Measurements from ENCODE around the gene PCDHB9. TPM values are rescaled to one million over a fixed set of nuclear protein-coding genes. Genes with fewer than 3 reads are reported as not detected.
"Not testable (repeated sequence)": the region's sequence is repeated elsewhere in the genome, so short reads cannot be mapped to it uniquely, and the experiment has no call there.

PCDHB9 gene
- total and polyA plus RNA-seq, 5 donors from 2014 or later, result 0.07 TPM; not detected in 4

DNA sequence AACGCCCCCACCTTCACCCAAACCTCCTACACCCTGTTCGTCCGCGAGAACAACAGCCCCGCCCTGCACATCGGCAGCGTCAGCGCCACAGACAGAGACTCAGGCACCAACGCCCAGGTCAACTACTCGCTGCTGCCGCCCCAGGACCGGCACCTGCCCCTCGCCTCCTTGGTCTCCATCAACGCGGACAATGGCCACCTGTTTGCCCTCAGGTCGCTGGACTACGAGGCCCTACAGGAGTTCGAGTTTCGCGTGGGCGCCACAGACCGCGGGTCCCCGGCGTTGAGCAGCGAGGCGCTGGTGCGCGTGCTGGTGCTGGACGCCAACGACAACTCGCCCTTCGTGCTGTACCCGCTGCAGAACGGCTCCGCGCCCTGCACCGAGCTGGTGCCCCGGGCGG lies 37.9 kb downstream of the PCDHB9 start:
- H3K4me1 ChIP-seq (ENCODE audit: control insufficient read depth, insufficient read depth, low read length, poor library complexity, severe bottlenecking); H3K4me1 Mint-ChIP-seq; ATAC-seq (ENCODE audit: low read depth in 2 of 2); H3K27me3 ChIP-seq (ENCODE audit: control insufficient read depth, insufficient read depth, low read length); H3K36me3 Mint-ChIP-seq; H3K36me3 ChIP-seq (ENCODE audit: control insufficient read depth, insufficient read depth, low read length); H3K4me3 ChIP-seq (ENCODE audit: low read depth, low read length); H3K27ac ChIP-seq (ENCODE audit: insufficient read depth, low read length, poor library complexity, severe bottlenecking); H3K27ac Mint-ChIP-seq; DNase-seq; H3K4me3 Mint-ChIP-seq: not testable (repeated sequence)
- Mint-ChIP-seq H3K27me3 (peaks cover 18% of the 10 kb centered on the region), H3K9me3 (peaks cover 0 to 25% (median 3%) of the 10 kb centered on the region in 7 donors)
- H3K9me3 ChIP-seq (ENCODE audit: control insufficient read depth in 2 of 2, low read length in 2 of 2), result peaks cover 3 to 14% of the 10 kb centered on the region in 2 experiments

DNA sequence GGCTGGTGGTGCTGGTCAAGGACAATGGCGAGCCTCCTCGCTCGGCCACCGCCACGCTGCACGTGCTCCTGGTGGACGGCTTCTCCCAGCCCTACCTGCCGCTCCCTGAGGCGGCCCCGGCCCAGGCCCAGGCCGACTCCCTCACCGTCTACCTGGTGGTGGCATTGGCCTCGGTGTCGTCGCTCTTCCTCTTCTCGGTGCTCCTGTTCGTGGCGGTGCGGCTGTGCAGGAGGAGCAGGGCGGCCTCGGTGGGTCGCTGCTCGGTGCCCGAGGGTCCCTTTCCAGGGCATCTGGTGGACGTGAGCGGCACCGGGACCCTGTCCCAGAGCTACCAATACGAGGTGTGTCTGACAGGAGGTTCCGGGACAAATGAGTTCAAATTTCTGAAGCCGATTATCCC lies 38.5 kb downstream of the PCDHB9 start:
- not testable (repeated sequence) for H3K27ac Mint-ChIP-seq; ATAC-seq (ENCODE audit: low read depth in 2 of 2); H3K4me3 ChIP-seq (ENCODE audit: low read depth, low read length); H3K4me3 Mint-ChIP-seq; H3K36me3 ChIP-seq (ENCODE audit: control insufficient read depth, insufficient read depth, low read length); H3K36me3 Mint-ChIP-seq; H3K27ac ChIP-seq (ENCODE audit: insufficient read depth, low read length, poor library complexity, severe bottlenecking); H3K4me1 Mint-ChIP-seq; H3K4me1 ChIP-seq (ENCODE audit: control insufficient read depth, insufficient read depth, low read length, poor library complexity, severe bottlenecking); H3K27me3 ChIP-seq (ENCODE audit: control insufficient read depth, insufficient read depth, low read length); DNase-seq
- H3K9me3 ChIP-seq (ENCODE audit: control insufficient read depth in 2 of 2, low read length in 2 of 2), result peaks cover 3 to 17% of the 10 kb centered on the region in 2 experiments
- Mint-ChIP-seq H3K9me3 (peaks cover 0 to 20% (median 3%) of the 10 kb centered on the region in 7 donors), H3K27me3 (peaks cover 18% of the 10 kb centered on the region)

DNA sequence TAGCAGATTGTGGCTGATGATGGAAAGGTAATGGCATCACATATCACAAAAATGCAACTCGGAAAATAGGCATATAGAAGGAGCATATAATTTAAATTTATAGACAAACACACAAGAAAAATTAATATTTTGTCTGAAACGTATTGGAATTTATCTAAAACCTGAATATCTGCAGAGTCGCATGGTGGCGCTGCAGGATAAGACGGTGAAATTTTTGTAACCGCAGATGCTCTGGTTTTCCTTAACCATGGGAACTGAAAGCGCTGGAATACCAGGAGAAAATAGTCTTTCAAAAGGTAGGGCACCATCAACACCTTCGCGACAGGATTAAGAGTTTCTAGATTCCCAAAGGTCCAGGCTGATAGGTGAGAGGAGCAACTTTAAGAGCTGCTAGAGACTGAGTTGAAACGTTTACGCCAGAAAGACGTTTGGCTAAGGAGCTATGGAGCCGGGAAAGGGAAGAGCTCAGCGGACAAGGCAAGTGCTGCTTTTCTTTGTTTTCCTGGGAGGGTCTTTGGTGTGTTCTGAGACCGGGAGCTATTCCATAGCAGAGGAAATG lies 47.2 kb downstream of the PCDHB9 start:
- no peak for DNase-seq
- Mint-ChIP-seq H3K36me3 (no peaks in the 10 kb centered on the region), H3K9me3 (peaks cover 2 to 42% (median 10%) of the 10 kb centered on the region in 7 donors), H3K4me3 (no peak overlapping the region), H3K4me1 (no peaks in the 10 kb centered on the region), H3K27ac (peak overlapping the region in 1 of 3 donors; percentile 38), H3K27me3 (peaks cover 6% of the 10 kb centered on the region)
- peaks cover 6% of the 10 kb centered on the region for H3K27me3 ChIP-seq (ENCODE audit: control insufficient read depth, insufficient read depth, low read length)
- peaks cover 22 to 36% of the 10 kb centered on the region in 2 experiments for H3K9me3 ChIP-seq (ENCODE audit: control insufficient read depth in 2 of 2, low read length in 2 of 2)
- H3K4me1 ChIP-seq (ENCODE audit: control insufficient read depth, insufficient read depth, low read length, poor library complexity, severe bottlenecking), result no peaks in the 10 kb centered on the region
- no peak overlapping the region for H3K4me3 ChIP-seq (ENCODE audit: low read depth, low read length)
- no peaks in the 10 kb centered on the region for H3K36me3 ChIP-seq (ENCODE audit: control insufficient read depth, insufficient read depth, low read length)
- ATAC-seq (ENCODE audit: low read depth in 2 of 2), result no peak
- H3K27ac ChIP-seq (ENCODE audit: insufficient read depth, low read length, poor library complexity, severe bottlenecking), result no peak overlapping the region

DNA sequence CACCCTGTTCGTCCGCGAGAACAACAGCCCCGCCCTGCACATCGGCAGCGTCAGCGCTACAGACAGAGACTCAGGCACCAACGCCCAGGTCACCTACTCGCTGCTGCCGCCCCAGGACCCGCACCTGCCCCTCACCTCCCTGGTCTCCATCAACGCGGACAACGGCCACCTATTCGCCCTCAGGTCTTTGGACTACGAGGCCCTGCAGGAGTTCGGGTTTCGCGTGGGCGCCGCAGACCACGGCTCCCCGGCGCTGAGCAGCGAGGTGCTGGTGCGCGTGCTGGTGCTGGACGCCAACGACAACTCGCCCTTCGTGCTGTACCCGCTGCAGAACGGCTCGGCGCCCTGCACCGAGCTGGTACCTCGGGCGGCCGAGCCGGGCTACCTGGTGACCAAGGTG lies 49.0 kb downstream of the PCDHB9 start:
- H3K27ac ChIP-seq (ENCODE audit: insufficient read depth, low read length, poor library complexity, severe bottlenecking); H3K4me3 Mint-ChIP-seq: not testable (repeated sequence)

DNA sequence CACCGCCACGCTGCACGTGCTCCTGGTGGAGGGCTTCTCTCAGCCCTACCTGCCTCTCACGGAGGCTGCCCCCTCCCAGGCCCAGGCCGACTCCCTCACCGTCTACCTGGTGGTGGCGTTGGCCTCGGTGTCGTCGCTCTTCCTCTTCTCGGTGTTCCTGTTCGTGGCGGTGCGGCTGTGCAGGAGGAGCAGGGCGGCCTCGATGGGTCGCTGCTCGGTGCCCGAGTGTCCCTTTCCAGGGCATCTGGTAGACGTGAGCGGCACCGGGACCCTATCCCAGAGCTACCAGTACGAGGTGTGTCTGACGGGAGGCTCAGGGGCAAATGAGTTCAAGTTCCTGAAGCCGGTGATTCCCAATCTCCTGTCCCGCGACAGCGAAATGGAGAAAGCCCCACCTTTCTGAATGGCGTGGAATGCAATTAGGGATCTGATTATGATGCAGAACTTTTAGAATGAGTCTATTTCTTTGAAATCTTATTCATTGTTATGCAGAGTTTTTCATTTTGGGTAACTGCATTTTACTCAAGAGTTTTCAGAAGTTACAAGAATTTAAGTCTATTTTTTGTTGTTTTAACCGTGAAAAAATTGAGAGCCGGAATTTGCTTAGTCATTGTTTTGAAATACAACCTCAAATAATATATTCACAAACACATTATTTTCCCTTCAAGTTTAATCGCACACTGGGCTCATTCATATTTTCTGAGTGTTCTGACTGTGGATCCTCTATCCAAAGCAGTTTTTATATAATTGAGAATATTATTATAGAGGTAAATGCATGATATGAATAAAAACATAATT lies 49.8 kb downstream of the PCDHB9 start:
- DNase-seq (no peak), ATAC-seq (ENCODE audit: low read depth in 2 of 2) (no peak)
- Mint-ChIP-seq H3K9me3 (peaks cover 2 to 55% (median 12%) of the 10 kb centered on the region in 7 donors), H3K4me1 (no peaks in the 10 kb centered on the region), H3K27me3 (peaks cover 6% of the 10 kb centered on the region), H3K27ac (no peak overlapping the region), H3K36me3 (no peaks in the 10 kb centered on the region), H3K4me3 (no peak overlapping the region)
- peaks cover 26 to 58% of the 10 kb centered on the region in 2 experiments for H3K9me3 ChIP-seq (ENCODE audit: control insufficient read depth in 2 of 2, low read length in 2 of 2)
- no peak overlapping the region for H3K4me3 ChIP-seq (ENCODE audit: low read depth, low read length)
- no peaks in the 10 kb centered on the region for H3K36me3 ChIP-seq (ENCODE audit: control insufficient read depth, insufficient read depth, low read length)
- no peaks in the 10 kb centered on the region for H3K4me1 ChIP-seq (ENCODE audit: control insufficient read depth, insufficient read depth, low read length, poor library complexity, severe bottlenecking)
- H3K27ac ChIP-seq (ENCODE audit: insufficient read depth, low read length, poor library complexity, severe bottlenecking), result no peak overlapping the region
- peaks cover 12% of the 10 kb centered on the region for H3K27me3 ChIP-seq (ENCODE audit: control insufficient read depth, insufficient read depth, low read length)

More for the DNA sequence above, 49.0 kb downstream of the PCDHB9 start:
- H3K36me3 ChIP-seq (ENCODE audit: control insufficient read depth, insufficient read depth, low read length); H3K4me1 ChIP-seq (ENCODE audit: control insufficient read depth, insufficient read depth, low read length, poor library complexity, severe bottlenecking); H3K4me3 ChIP-seq (ENCODE audit: low read depth, low read length); H3K36me3 Mint-ChIP-seq; H3K27ac Mint-ChIP-seq; H3K27me3 Mint-ChIP-seq; H3K4me1 Mint-ChIP-seq; DNase-seq; ATAC-seq (ENCODE audit: low read depth in 2 of 2): not testable (repeated sequence)
- peaks cover 25 to 51% of the 10 kb centered on the region in 2 experiments for H3K9me3 ChIP-seq (ENCODE audit: control insufficient read depth in 2 of 2, low read length in 2 of 2)
- peaks cover 2 to 58% (median 12%) of the 10 kb centered on the region in 7 donors for H3K9me3 Mint-ChIP-seq
- H3K27me3 ChIP-seq (ENCODE audit: control insufficient read depth, insufficient read depth, low read length), result peaks cover 12% of the 10 kb centered on the region

Other genes starting within 250 kb of the PCDHB9 start
Only the 30 nearest of the 37 such genes appear.
- gene PCDHB1, start 135.8 kb upstream of the PCDHB9 start, total RNA-seq, result not detected
- gene PCDHB1, start 135.8 kb upstream of the PCDHB9 start, polyA plus RNA-seq, result not detected
- not detected for gene PCDHB2, start 92.5 kb upstream of the PCDHB9 start, total RNA-seq
- gene PCDHB2, start 92.5 kb upstream of the PCDHB9 start, polyA plus RNA-seq, result not detected
- not detected for gene PCDHB3, start 86.7 kb upstream of the PCDHB9 start, total RNA-seq
- gene PCDHB3, start 86.7 kb upstream of the PCDHB9 start, polyA plus RNA-seq, result not detected
- gene PCDHB4, start 65.3 kb upstream of the PCDHB9 start, total RNA-seq, result not detected
- gene PCDHB4, start 65.3 kb upstream of the PCDHB9 start, polyA plus RNA-seq, result not detected
- gene PCDHB5, start 52.0 kb upstream of the PCDHB9 start, total RNA-seq, result not detected
- under 1 TPM in 1 of 4 donors, not detected in 3; 0.19 TPM for gene PCDHB5, start 52.0 kb upstream of the PCDHB9 start, polyA plus RNA-seq
- not detected for gene PCDHB6, start 37.1 kb upstream of the PCDHB9 start, total RNA-seq
- not detected for gene PCDHB6, start 37.1 kb upstream of the PCDHB9 start, polyA plus RNA-seq
- not detected for gene PCDHB7, start 14.5 kb upstream of the PCDHB9 start, total RNA-seq
- gene PCDHB7, start 14.5 kb upstream of the PCDHB9 start, polyA plus RNA-seq, result not detected
- gene PCDHB8, start 9.4 kb upstream of the PCDHB9 start, total RNA-seq, result not detected
- not detected for gene PCDHB8, start 9.4 kb upstream of the PCDHB9 start, polyA plus RNA-seq
- not detected for gene PCDHB16, start 4.8 kb upstream of the PCDHB9 start, total RNA-seq
- gene PCDHB16, start 4.8 kb upstream of the PCDHB9 start, polyA plus RNA-seq, result not detected
- gene PCDHB10, start 5.2 kb downstream of the PCDHB9 start, total RNA-seq, result not detected
- not detected for gene PCDHB10, start 5.2 kb downstream of the PCDHB9 start, polyA plus RNA-seq
- not detected for gene PCDHB11, start 12.5 kb downstream of the PCDHB9 start, total RNA-seq
- not detected for gene PCDHB11, start 12.5 kb downstream of the PCDHB9 start, polyA plus RNA-seq
- gene PCDHB12, start 21.6 kb downstream of the PCDHB9 start, total RNA-seq, result not detected
- gene PCDHB12, start 21.6 kb downstream of the PCDHB9 start, polyA plus RNA-seq, result not detected
- gene PCDHB13, start 26.8 kb downstream of the PCDHB9 start, total RNA-seq, result not detected
- gene PCDHB13, start 26.8 kb downstream of the PCDHB9 start, polyA plus RNA-seq, result under 1 TPM in 1 of 4 donors, not detected in 3; 0.05 TPM
- gene PCDHB14, start 36.2 kb downstream of the PCDHB9 start, total RNA-seq, result not detected
- gene PCDHB14, start 36.2 kb downstream of the PCDHB9 start, polyA plus RNA-seq, result not detected
- gene PCDHB15, start 58.2 kb downstream of the PCDHB9 start, total RNA-seq, result not detected
- gene PCDHB15, start 58.2 kb downstream of the PCDHB9 start, polyA plus RNA-seq, result not detected
- gene SLC25A2, start 116.9 kb downstream of the PCDHB9 start, total RNA-seq, result 0.74 TPM
- gene SLC25A2, start 116.9 kb downstream of the PCDHB9 start, polyA plus RNA-seq, result under 1 TPM in 1 of 4 donors, not detected in 3; 0.12 TPM
- 76.6 TPM for gene TAF7, start 133.6 kb downstream of the PCDHB9 start, total RNA-seq
- gene TAF7, start 133.6 kb downstream of the PCDHB9 start, polyA plus RNA-seq, result 100 to 1,000 TPM; 172 to 235 (median 200) TPM
- 0.10 TPM for gene PCDHGA1, start 143.4 kb downstream of the PCDHB9 start, total RNA-seq
- under 1 TPM in 1 of 4 donors, not detected in 3; 0.06 TPM for gene PCDHGA1, start 143.4 kb downstream of the PCDHB9 start, polyA plus RNA-seq
- not detected for gene PCDHGA2, start 151.6 kb downstream of the PCDHB9 start, total RNA-seq
- gene PCDHGA2, start 151.6 kb downstream of the PCDHB9 start, polyA plus RNA-seq, result not detected
- not detected for gene PCDHGA3, start 156.7 kb downstream of the PCDHB9 start, total RNA-seq
- gene PCDHGA3, start 156.7 kb downstream of the PCDHB9 start, polyA plus RNA-seq, result not detected
- gene PCDHGB1, start 162.9 kb downstream of the PCDHB9 start, total RNA-seq, result not detected
- not detected for gene PCDHGB1, start 162.9 kb downstream of the PCDHB9 start, polyA plus RNA-seq
- gene PCDHGA4, start 167.9 kb downstream of the PCDHB9 start, total RNA-seq, result not detected
- gene PCDHGA4, start 167.9 kb downstream of the PCDHB9 start, polyA plus RNA-seq, result not detected
- 0.20 TPM for gene PCDHGB2, start 172.8 kb downstream of the PCDHB9 start, total RNA-seq
- under 1 TPM in 1 of 4 donors, not detected in 3; 0.54 TPM for gene PCDHGB2, start 172.8 kb downstream of the PCDHB9 start, polyA plus RNA-seq
- not detected for gene PCDHGA5, start 177.0 kb downstream of the PCDHB9 start, total RNA-seq
- under 1 TPM in 1 of 4 donors, not detected in 3; 0.08 TPM for gene PCDHGA5, start 177.0 kb downstream of the PCDHB9 start, polyA plus RNA-seq
- 0.20 TPM for gene PCDHGB3, start 183.1 kb downstream of the PCDHB9 start, total RNA-seq
- not detected for gene PCDHGB3, start 183.1 kb downstream of the PCDHB9 start, polyA plus RNA-seq
- gene PCDHGA6, start 186.7 kb downstream of the PCDHB9 start, total RNA-seq, result not detected
- not detected for gene PCDHGA6, start 186.7 kb downstream of the PCDHB9 start, polyA plus RNA-seq
- not detected for gene PCDHGA7, start 195.6 kb downstream of the PCDHB9 start, total RNA-seq
- gene PCDHGA7, start 195.6 kb downstream of the PCDHB9 start, polyA plus RNA-seq, result under 1 TPM in 1 of 4 donors, not detected in 3; 0.09 TPM
- not detected for gene PCDHGB4, start 200.5 kb downstream of the PCDHB9 start, total RNA-seq
- under 1 TPM in 1 of 4 donors, not detected in 3; 0.22 TPM for gene PCDHGB4, start 200.5 kb downstream of the PCDHB9 start, polyA plus RNA-seq
- not detected for gene PCDHGA8, start 205.5 kb downstream of the PCDHB9 start, total RNA-seq
- under 1 TPM in 1 of 4 donors, not detected in 3; 0.10 TPM for gene PCDHGA8, start 205.5 kb downstream of the PCDHB9 start, polyA plus RNA-seq
- not detected for gene PCDHGB5, start 210.8 kb downstream of the PCDHB9 start, total RNA-seq
- under 1 TPM in 2 of 4 donors, not detected in 2; 0.17 to 0.27 TPM for gene PCDHGB5, start 210.8 kb downstream of the PCDHB9 start, polyA plus RNA-seq